ENCODE data around the gene HSD11B1. TPM values are rescaled to one million over a fixed set of nuclear protein-coding genes. Genes with fewer than 3 reads are reported as not detected.

The HSD11B1 gene
- total RNA-seq, 1 experiment from 2014 or later: 0.27 TPM

- H3K27me3 ChIP-seq (ENCODE audit: insufficient read depth, low read length): no peaks in the 10 kb centered on the region
- BruUV-seq (replicated peaks): no TSS peak
- ChIA-PET CTCF (interaction anchor here (0.8 kb wide), 1 partner anchor 170 kb away, joined by 3 read pairs; no protein-coding TSS in a partner anchor), POLR2A (no interaction called here), RAD21 (ENCODE audit: low non-redundant PET in 1 of 2, low total read pairs in 2 of 2, uncharacterized antibody in 2 of 2, unreplicated experiment in 2 of 2) (no interaction called here)
- DNase-seq (ENCODE audit: low read depth, low spot score) (no peak), ATAC-seq (no peak)
- no peaks in the 10 kb centered on the region for H3K79me2 ChIP-seq (ENCODE audit: insufficient read depth, low read length)
- H2AFZ ChIP-seq (ENCODE audit: low read depth, low read length, poor library complexity, severe bottlenecking): no peak overlapping the region
- no peak overlapping the region for H3K27ac ChIP-seq (ENCODE audit: low read depth, low read length)
- H3K9me3 ChIP-seq (ENCODE audit: control insufficient read depth in 1 of 2, insufficient read depth in 1 of 2, low read depth in 1 of 2, low read length in 2 of 2): no peaks in the 10 kb centered on the region
- intact Hi-C loops (cut with micrococcal nuclease): loop anchor here (1.0 to 2.0 kb wide), 6 partner anchors 38 to 178 kb away; partner anchors contain the start of gene C1orf74
- peaks cover 0 to 14% of the 10 kb centered on the region in 2 experiments; a peak in 2 of 4 replicates for H3K4me1 ChIP-seq (ENCODE audit: control insufficient read depth in 1 of 2, insufficient read depth in 2 of 2, low read length in 2 of 2)
- TF ChIP-seq TCF7L2 (IDR thresholded peaks at IDR 0.05; ENCODE audit: borderline replicate concordance, extremely low read depth, insufficient read depth, insufficient read length) (no peak), CBX3 (IDR thresholded peaks at IDR 0.05; ENCODE audit: low read depth) (no peak), POLR2AphosphoS5 (IDR thresholded peaks at IDR 0.05; ENCODE audit: low read depth, low read length) (no peak), ELF1 (IDR thresholded peaks at IDR 0.05; ENCODE audit: borderline replicate concordance, low read depth) (no peak), SRF (IDR thresholded peaks at IDR 0.05; ENCODE audit: low read depth) (no peak), EZH2 (IDR thresholded peaks at IDR 0.05) (no peak), SP1 (IDR thresholded peaks at IDR 0.05; ENCODE audit: low read depth) (no peak), SIN3A (IDR thresholded peaks at IDR 0.05; ENCODE audit: low read depth) (no peak), FOSL1 (IDR thresholded peaks at IDR 0.05; ENCODE audit: low read depth) (no peak), EGR1 (IDR thresholded peaks at IDR 0.05; ENCODE audit: low read depth) (no peak), YY1 (IDR thresholded peaks at IDR 0.05; ENCODE audit: extremely low read depth, insufficient replicate concordance, low read depth, low read length) (no peak), CTCF (IDR thresholded peaks at IDR 0.05 in 2 of 3, conservative IDR thresholded peaks at IDR 0.05 in 1 of 3; ENCODE audit: borderline replicate concordance in 1 of 3, insufficient read depth in 1 of 3, low read depth in 2 of 3, low read length in 2 of 3) (no peak), ZNF274 (IDR thresholded peaks at IDR 0.05; ENCODE audit: low read depth, low read length) (no peak), ZBTB33 (IDR thresholded peaks at IDR 0.05; ENCODE audit: extremely low read depth, insufficient replicate concordance, low read length) (no peak), CEBPB (IDR thresholded peaks at IDR 0.05; ENCODE audit: low read depth) (no peak), RAD21 (IDR thresholded peaks at IDR 0.05; ENCODE audit: low read depth) (no peak), POLR2A (IDR thresholded peaks at IDR 0.05; ENCODE audit: borderline replicate concordance, extremely low read depth, insufficient read depth, insufficient read length) (no peak)
- TF ChIP-seq, protein P1, sequence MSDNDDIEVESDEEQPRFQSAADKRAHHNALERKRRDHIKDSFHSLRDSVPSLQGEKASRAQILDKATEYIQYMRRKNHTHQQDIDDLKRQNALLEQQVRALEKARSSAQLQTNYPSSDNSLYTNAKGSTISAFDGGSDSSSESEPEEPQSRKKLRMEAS (IDR thresholded peaks at IDR 0.05): no peak
- TF ChIP-seq, protein P2, sequence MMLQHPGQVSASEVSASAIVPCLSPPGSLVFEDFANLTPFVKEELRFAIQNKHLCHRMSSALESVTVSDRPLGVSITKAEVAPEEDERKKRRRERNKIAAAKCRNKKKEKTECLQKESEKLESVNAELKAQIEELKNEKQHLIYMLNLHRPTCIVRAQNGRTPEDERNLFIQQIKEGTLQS (IDR thresholded peaks at IDR 0.05): no peak
- TF ChIP-seq, protein P3, sequence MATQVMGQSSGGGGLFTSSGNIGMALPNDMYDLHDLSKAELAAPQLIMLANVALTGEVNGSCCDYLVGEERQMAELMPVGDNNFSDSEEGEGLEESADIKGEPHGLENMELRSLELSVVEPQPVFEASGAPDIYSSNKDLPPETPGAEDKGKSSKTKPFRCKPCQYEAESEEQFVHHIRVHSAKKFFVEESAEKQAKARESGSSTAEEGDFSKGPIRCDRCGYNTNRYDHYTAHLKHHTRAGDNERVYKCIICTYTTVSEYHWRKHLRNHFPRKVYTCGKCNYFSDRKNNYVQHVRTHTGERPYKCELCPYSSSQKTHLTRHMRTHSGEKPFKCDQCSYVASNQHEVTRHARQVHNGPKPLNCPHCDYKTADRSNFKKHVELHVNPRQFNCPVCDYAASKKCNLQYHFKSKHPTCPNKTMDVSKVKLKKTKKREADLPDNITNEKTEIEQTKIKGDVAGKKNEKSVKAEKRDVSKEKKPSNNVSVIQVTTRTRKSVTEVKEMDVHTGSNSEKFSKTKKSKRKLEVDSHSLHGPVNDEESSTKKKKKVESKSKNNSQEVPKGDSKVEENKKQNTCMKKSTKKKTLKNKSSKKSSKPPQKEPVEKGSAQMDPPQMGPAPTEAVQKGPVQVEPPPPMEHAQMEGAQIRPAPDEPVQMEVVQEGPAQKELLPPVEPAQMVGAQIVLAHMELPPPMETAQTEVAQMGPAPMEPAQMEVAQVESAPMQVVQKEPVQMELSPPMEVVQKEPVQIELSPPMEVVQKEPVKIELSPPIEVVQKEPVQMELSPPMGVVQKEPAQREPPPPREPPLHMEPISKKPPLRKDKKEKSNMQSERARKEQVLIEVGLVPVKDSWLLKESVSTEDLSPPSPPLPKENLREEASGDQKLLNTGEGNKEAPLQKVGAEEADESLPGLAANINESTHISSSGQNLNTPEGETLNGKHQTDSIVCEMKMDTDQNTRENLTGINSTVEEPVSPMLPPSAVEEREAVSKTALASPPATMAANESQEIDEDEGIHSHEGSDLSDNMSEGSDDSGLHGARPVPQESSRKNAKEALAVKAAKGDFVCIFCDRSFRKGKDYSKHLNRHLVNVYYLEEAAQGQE (IDR thresholded peaks at IDR 0.05; ENCODE audit: low read depth): no peak
- H4K20me1 ChIP-seq (ENCODE audit: insufficient read depth): no peaks in the 10 kb centered on the region
- no peak overlapping the region for H3K4me3 ChIP-seq (replicated peaks in 1 of 2; ENCODE audit: low read depth in 1 of 2, low read length in 2 of 2)
- H3K9me2 ChIP-seq (ENCODE audit: insufficient read depth): no peaks in the 10 kb centered on the region
- no peaks in the 10 kb centered on the region for H3K36me3 ChIP-seq (ENCODE audit: control insufficient read depth in 1 of 2, insufficient read depth in 2 of 2, low read length in 2 of 2)
- no peak overlapping the region for H3K4me2 ChIP-seq (ENCODE audit: low read length)
- no peak overlapping the region for H3K9ac ChIP-seq (ENCODE audit: low read length)
These were observed 42.0 kb downstream of the HSD11B1 start for GRCh38 chr1:209746451-209747165.
